Endothelial cell of umbilical vein (primary cell): Measurements from ENCODE around the gene FER. TPM values are rescaled to one million over a fixed set of nuclear protein-coding genes. Genes with fewer than 3 reads are reported as not detected.

Experiments used
- BruUV-seq: library from RNA; stranded (reverse); fragments of 400-500 nt; replicated peaks from 2 replicates; lab custom pipeline; 2021; lab: Mats Ljungman, UMichigan
- CTCF ChIA-PET: fragments of 300-600, 350-600 bp; sonication (Branson Sonifier 250); formaldehyde crosslinking; loops from one replicate; lab custom pipeline; 2021; ENCODE audit warnings: antibody characterized with exemption, inconsistent platforms; lab: Charles Lee
- POLR2A ChIA-PET: fragments of 300-600, 350-600 bp; sonication (Branson Sonifier 250); formaldehyde crosslinking; loops from one replicate; lab custom pipeline; 2021; ENCODE audit warnings: antibody characterized with exemption, inconsistent platforms; lab: Charles Lee
- DNase-seq: peaks from one replicate; pipeline ENCODE4 v3.0.0-alpha.2; 2011; ENCODE audit warnings: low read depth, low spot score
- FAIRE-seq: peaks from 2 replicates; lab custom pipeline; 2011; peaks lifted over from hg19 to GRCh38; lab: Jason Lieb, UNC
- H2AFZ ChIP-seq: 2 replicates; pipeline ENCODE4 v1.6.0; 2012; ENCODE audit warnings: low read depth, low read length, control low read depth, inconsistent platforms
- H3K27ac ChIP-seq: 2 replicates; pipeline ENCODE4 v1.5.1; 2011; ENCODE audit warnings: low read depth, mild to moderate bottlenecking, control low read depth, low read length, moderate library complexity; ENCODE audit not compliant: insufficient read depth
- H3K27me3 ChIP-seq, 2 experiments: 2 replicates each; pipeline versions ENCODE4 v1.6.0 to v1.6.1; 2011; ENCODE audit warnings: low read length in 2 of 2, mixed read lengths in 1 of 2; ENCODE audit not compliant: control insufficient read depth in 2 of 2, insufficient read depth in 2 of 2
- H3K36me3 ChIP-seq, 2 experiments: 2 replicates in 1 of 2; 3 replicates in 1 of 2; pipeline ENCODE4 v1.5.1; 2011; ENCODE audit warnings: low read length in 2 of 2, mild to moderate bottlenecking in 1 of 2, moderate library complexity in 1 of 2; ENCODE audit not compliant: control insufficient read depth in 2 of 2, insufficient read depth in 2 of 2; ENCODE audit errors: extremely low read depth in 1 of 2
- H3K4me1 ChIP-seq: 3 replicates; pipeline ENCODE4 v1.5.1; 2011; ENCODE audit warnings: mild to moderate bottlenecking, low read length; ENCODE audit not compliant: control insufficient read depth, insufficient read depth; ENCODE audit errors: extremely low read depth
- H3K4me2 ChIP-seq: 2 replicates; pipeline ENCODE4 v1.6.1; 2011; ENCODE audit warnings: low read length, control low read depth, mixed read lengths; ENCODE audit not compliant: insufficient read depth
- H3K4me3 ChIP-seq, 3 experiments: fragments of 200-600 bp in 1 of 3; sonication (generic), shearing (Covaris generic) in 1 of 3; replicated peaks in 1 of 3; 2 replicates each; pipeline ENCODE4 v1.5.1; 2011 to 2016; ENCODE audit warnings: control low read depth in 3 of 3, low read length in 3 of 3, mild to moderate bottlenecking in 2 of 3, inconsistent platforms in 1 of 3, low read depth in 1 of 3, moderate library complexity in 1 of 3; ENCODE audit not compliant: insufficient read depth in 1 of 3
- H3K79me2 ChIP-seq: 2 replicates; pipeline ENCODE4 v1.6.0; 2012; ENCODE audit warnings: low read length, inconsistent platforms; ENCODE audit not compliant: control insufficient read depth, insufficient read depth
- H3K9ac ChIP-seq: replicated peaks from 2 replicates; pipeline ENCODE3; 2011; ENCODE audit warnings: low read length, control low read depth; ENCODE audit not compliant: insufficient read depth; ENCODE audit errors: extremely low read depth
- H3K9me1 ChIP-seq: replicated peaks from 3 replicates; pipeline ENCODE4 v1.6.0; 2011; ENCODE audit warnings: mild to moderate bottlenecking, low read length; ENCODE audit not compliant: control insufficient read depth, insufficient read depth; ENCODE audit errors: extremely low read depth
- H3K9me3 ChIP-seq: replicated peaks from 2 replicates; pipeline ENCODE4 v1.5.1; 2012; ENCODE audit warnings: low read length, inconsistent platforms; ENCODE audit not compliant: control insufficient read depth, insufficient read depth
- H4K20me1 ChIP-seq: replicated peaks from 2 replicates; pipeline ENCODE3; 2011; ENCODE audit warnings: mild to moderate bottlenecking, low read length; ENCODE audit not compliant: control insufficient read depth, insufficient read depth; ENCODE audit errors: extremely low read depth
- CTCF ChIP-seq, 2 donors: IDR thresholded peaks; 1 replicate in 1 of 2; 2 replicates in 1 of 2; pipeline ENCODE4 v1.5.1; 2011; ENCODE audit warnings: low read length in 2 of 2, mild to moderate bottlenecking in 2 of 2, moderate library complexity in 2 of 2, control low read depth in 1 of 2, inconsistent platforms in 1 of 2, low read depth in 1 of 2; ENCODE audit not compliant: insufficient read depth in 1 of 2; ENCODE audit errors: extremely low read depth in 1 of 2
- EZH2 ChIP-seq: IDR thresholded peaks from 2 replicates; pipeline ENCODE4 v1.6.1; 2012; ENCODE audit warnings: borderline replicate concordance, low read depth, mild to moderate bottlenecking, moderate library complexity, low read length, inconsistent platforms; ENCODE audit not compliant: severe bottlenecking
- FOS ChIP-seq: IDR thresholded peaks from 2 replicates; pipeline ENCODE4 v1.6.1; 2011; ENCODE audit warnings: mild to moderate bottlenecking, low read length, moderate library complexity, borderline replicate concordance; ENCODE audit not compliant: insufficient read depth
- GATA2 ChIP-seq: IDR thresholded peaks from 2 replicates; pipeline ENCODE4 v1.7.0; 2011; ENCODE audit warnings: low read depth, mild to moderate bottlenecking, moderate library complexity, mixed read lengths, low read length; ENCODE audit not compliant: insufficient read length, insufficient read depth
- JUN ChIP-seq: IDR thresholded peaks from 2 replicates; pipeline ENCODE4 v1.6.1; 2011; ENCODE audit warnings: borderline replicate concordance, low read depth; ENCODE audit not compliant: insufficient read length, insufficient read depth
- MAX ChIP-seq: IDR thresholded peaks from 2 replicates; pipeline ENCODE4 v1.6.1; 2011; ENCODE audit not compliant: insufficient read depth, insufficient read length
- MYC ChIP-seq: IDR thresholded peaks from one replicate; pipeline ENCODE4 v1.6.1; 2011; ENCODE audit warnings: mild to moderate bottlenecking, low read depth, low read length
- POLR2A ChIP-seq: IDR thresholded peaks from 2 replicates; pipeline ENCODE4 v1.6.1; 2012; ENCODE audit warnings: low read depth, mild to moderate bottlenecking, control low read depth, low read length
- POLR2AphosphoS5 ChIP-seq: IDR thresholded peaks from 2 replicates; pipeline ENCODE4 v1.6.1; 2012; ENCODE audit warnings: low read depth, mild to moderate bottlenecking, control low read depth, low read length, moderate library complexity; ENCODE audit not compliant: insufficient read depth
- dilution Hi-C: fragments of 300-500 bp; cut with MboI; formaldehyde crosslinking; loops from one replicate; pipeline ENCODE4 v1.15.0; 2019; ENCODE audit warnings: low sequenced_read_pairs; ENCODE audit not compliant: extremely low pct_ligation_motif_present
- intact Hi-C: fragments of 100-400 bp; cut with micrococcal nuclease; formaldehyde crosslinking; loops from one replicate; pipeline ENCODE4 v1.10.0; 2022
- polyA plus RNA-seq, 4 experiments: library from polyadenylated mRNA; depleted of rRNA in 3 of 4; stranded (reverse) in 3 of 4; unstranded in 1 of 4; fragments of >200 nt; gene quantifications; 2 replicates each; pipeline versions ENCODE4 v1.2.1 to v1.2.3, GENCODE V29; 2011 to 2012; ENCODE audit warnings: missing spikeins in 1 of 4
- total RNA-seq: library from RNA; stranded (reverse); gene quantifications from 2 replicates; pipeline ENCODE4 v1.2.3, GENCODE V29; 2021

The FER gene
- total and polyA plus RNA-seq, 2 donors (not counting 3 experiments of a cell fraction or from before 2014, with no cell fraction given) = 2.3 to 27.5 TPM

- no peaks in the 10 kb centered on the region for H3K9me3 ChIP-seq
- no peaks in the 10 kb centered on the region for H3K27me3 ChIP-seq
- H3K36me3 ChIP-seq = peaks cover 0 to 2% of the 10 kb centered on the region in 2 experiments
- ChIA-PET POLR2A (no interaction called here), CTCF (interaction anchor here (1.0 kb wide), 1 partner anchor 9 kb away, joined by 3 read pairs; no protein-coding TSS in a partner anchor)
- no peaks in the 10 kb centered on the region for H3K4me1 ChIP-seq
- no TSS peak for BruUV-seq
- intact Hi-C loops = no loop called here
- peaks cover 3% of the 10 kb centered on the region for H4K20me1 ChIP-seq
- TF ChIP-seq EZH2 (no peak), JUN (no peak), POLR2A (no peak), CTCF (IDR thresholded peaks at IDR 0.05; ENCODE audit: extremely low read depth in 1 of 2, insufficient read depth in 1 of 2, low read depth in 1 of 2, low read length in 2 of 2) (no peak), GATA2 (no peak), FOS (no peak), POLR2AphosphoS5 (no peak), MYC (no peak), MAX (no peak)
- FAIRE-seq (no peak), DNase-seq (no peak)
- H3K79me2 ChIP-seq = peaks cover 7% of the 10 kb centered on the region
- dilution Hi-C loops = no loop called here
- H2AFZ ChIP-seq = no peak overlapping the region
- no peak overlapping the region for H3K4me2 ChIP-seq
- H3K9me1 ChIP-seq = no peaks in the 10 kb centered on the region
- H3K4me3 ChIP-seq = no peak overlapping the region
- no peak overlapping the region for H3K27ac ChIP-seq
- no peak overlapping the region for H3K9ac ChIP-seq
Observed at GRCh38 chr5:108762660-108763059, 15.0 kb downstream of the FER start.
